ENCODE measurements around the gene TAS2R39.
"Not testable (repeated sequence)": the region's sequence is repeated elsewhere in the genome, so short reads cannot be mapped to it uniquely, and the experiment has no call there.

Gene TAS2R39

GRCh38 chr7:143183024-143183423, at the start of gene TAS2R39:
Gene TAS2R39, plus strand, starts transcription at chr7:143183419. Its CDS starts 0 bp downstream, at chr7:143183419.
- no peak for DNase-seq

DNA sequence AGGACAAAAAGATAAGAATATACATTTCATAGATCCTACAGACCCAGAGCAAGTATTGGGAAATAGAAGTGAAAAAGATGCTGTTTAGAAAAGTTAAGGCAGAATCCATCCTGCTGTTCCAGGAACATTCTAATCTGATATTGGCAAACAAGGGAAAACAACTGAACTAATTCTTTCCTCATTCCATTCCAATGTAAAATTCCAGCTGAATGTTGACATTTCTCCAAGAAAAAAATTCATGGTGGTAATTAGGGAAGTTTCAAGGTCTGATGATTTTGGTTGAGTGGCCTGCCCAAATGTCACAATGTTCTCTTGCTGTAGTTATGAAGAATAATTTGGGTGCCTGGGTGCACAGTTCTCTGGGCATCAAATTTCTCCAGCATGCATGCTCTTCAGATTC, 36.1 kb upstream of the TAS2R39 start:
- DNase-seq = no peak

DNA sequence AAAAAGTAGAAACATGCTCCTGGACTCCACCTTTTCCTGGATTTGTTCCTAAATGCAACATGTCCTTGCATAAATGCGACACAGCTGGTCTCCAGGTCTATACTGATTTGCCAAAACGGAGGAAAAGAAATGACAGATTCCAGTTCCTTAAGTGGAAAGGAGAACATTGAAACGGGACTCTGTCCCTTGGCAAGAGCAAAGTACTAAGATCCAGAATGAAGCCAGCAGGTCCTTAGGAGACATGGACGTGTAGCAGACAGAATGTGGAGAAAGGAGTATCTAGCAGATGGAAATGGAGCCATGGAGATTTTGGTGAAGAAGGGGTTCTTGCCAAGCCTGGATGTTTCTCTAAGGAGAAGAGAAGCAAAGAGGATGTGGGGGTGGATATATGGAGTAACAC, 35.2 kb upstream of the TAS2R39 start:
- DNase-seq = no peak

- DNase-seq = no peak
These were observed 34.6 kb upstream of the TAS2R39 start for GRCh38 chr7:143148651-143149050.

DNA sequence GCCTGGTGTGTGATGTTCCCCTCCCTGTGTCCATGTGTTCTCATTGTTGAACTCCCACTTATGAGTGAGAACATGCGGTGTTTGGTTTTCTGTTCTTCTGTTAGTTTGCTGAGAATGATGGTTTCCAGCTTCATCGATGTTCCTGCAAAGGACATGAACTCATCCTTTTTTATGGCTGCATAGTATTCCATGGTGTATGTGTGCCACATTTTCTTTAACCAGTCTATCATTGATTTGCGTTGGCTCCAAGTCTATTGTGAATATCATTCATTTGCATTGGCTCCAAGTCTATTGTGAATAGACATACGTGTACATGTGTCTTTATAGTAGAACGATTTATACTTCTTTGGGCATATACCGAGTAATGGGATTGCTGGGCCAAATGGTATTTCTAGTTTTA, 32.5 kb upstream of the TAS2R39 start:
- DNase-seq = not testable (repeated sequence)

- DNase-seq = not testable (repeated sequence)
These were observed 24.6 kb upstream of the TAS2R39 start for GRCh38 chr7:143158617-143159016.

DNA sequence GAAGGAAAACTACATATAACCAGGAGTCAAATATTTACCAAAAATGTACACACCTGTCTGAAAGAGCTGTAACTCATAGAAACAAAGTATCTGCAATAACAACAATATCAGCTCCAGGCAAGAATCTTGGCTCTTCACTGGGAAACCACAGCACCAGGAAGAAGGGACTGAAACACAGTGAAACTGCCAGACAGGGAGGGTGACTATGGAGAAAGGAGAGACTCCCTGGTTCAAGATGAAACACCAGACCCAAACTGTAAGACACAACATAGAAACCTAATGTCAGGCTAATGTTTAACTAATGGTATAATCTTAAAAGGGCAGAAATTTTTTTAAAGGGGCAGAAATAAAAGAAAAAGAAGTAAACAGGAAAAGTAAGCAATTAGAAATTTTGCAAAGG, 11.5 kb upstream of the TAS2R39 start:
- no peak for DNase-seq

DNA sequence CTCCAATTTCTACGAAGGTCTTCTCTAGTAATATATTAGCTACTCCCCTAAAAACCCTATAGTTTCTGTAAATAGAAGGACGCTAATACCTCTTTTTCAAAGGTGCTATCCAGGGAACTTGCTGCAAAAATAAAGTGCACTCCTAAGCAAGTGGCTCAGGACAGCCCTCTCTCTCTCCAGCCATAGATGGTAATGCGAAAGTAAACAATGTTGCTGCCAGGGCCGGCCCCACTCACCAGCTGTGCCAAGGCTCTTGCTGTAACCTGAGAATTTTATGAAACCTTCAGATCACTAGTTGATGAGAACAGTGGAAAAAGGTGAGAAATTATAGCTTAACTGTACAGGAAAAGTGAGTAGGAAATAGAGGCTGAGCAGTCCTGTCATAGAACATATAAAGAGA, 10.9 kb upstream of the TAS2R39 start:
- DNase-seq = no peak

DNA sequence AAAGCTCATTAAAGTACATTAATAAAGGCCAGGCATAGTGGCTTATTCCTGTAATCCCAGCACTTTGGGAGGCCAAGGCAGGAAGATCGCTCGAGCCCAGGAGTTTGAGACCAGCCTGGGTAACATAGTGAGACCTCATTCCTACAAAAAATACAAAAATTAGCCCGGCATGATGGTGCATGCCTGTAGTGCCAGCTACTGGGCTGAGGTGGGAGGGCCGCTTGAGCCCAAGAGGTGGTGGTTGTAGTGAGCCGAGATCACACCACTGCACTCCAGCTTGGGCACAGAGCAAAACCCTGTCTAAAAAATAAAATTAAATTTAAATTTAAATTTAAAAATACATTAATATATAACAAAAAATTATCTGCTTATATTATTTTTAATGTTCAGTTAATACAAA, 7.1 kb upstream of the TAS2R39 start:
- no peak for DNase-seq

DNA sequence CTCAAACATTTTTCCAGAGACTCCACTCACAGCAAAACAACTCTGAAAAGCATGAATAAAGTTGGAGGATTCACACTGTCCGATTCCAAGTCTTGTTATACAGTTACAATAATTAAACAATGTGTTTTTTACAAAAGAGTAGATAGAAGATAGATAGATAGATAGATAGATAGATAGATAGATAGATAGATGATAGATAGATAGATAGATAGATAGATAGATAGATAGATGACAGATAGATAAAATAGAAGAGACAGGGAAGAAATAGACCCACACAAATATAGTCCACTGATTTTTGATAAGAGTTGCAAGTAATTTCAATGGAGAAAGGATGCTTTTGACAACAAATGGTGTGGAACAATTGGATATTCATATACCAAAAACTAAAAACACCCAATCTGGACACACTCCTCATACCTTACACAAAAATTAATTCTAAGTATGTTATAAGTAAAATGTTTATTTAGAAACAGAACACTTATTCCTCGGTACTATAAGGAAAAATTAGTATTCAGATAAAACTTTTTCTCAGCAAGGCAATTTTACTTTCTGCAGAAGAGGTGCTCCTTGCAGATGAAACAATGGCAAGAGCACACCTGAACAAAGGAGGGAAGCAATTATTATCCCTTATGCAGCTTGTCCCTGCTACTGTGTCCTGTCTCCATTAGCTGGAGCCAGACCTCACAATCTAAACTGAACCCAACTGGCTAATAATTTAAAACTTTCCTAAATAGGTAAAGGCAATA, 5.7 kb upstream of the TAS2R39 start:
- DNase-seq = no peak

DNA sequence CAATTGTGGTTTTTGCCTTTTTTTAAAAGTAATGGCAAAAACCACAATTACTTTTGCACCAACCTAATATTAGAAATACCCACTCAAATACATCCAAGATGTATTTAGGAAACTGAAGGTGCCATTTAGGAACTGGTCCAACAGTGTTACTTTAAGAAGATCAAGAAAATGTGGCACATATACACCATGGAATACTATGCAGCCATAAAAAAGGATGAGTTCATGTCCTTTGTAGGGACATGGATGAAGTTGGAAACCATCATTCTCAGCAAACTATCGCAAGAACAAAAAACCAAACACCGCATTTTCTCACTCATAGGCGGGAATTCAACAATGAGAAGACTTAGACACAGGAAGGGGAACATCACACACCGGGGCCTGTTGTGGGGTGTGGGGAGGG, 2.4 kb upstream of the TAS2R39 start:
- DNase-seq = not testable (repeated sequence)

GRCh38 chr7:143181349-143181748, 1.9 kb upstream of the TAS2R39 start:
- DNase-seq = no peak

DNA sequence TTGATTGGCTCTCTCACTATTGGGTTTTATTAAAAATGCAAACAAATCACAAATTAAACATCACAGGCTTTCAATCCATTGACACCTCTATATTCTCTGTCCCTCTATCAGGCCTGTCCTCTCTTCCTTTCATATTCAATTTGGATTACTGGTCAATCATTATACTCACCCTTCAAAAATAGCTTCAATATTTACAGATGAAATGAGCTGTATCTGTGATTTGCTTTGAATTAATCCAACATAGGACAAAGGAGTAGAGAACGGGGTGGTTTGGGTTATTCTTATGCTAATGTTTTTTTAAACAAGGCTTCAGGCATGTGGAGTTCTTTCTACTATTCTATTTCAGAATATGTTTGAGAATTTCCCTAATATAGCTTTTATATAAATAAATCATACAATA, 2.3 kb downstream of the TAS2R39 start:
- no peak for DNase-seq

DNA sequence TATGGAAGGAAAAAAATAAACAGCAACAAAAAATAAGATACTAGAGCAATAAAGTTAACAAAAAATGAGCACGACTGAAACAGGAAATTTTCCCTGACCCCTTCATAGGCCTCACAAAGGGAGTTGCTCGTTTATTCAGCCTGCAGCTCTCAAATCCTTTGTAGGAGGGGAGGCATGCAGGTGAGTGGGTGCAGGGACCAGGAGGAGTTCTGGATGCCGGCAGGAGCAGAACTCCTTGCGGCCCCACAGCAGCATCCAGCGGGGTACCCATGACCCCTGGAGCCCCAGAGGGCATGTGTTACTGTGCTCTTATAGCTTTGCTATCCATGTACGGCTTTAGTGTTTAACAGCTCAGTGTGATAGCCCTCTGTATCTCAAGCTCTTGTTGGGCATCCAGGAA, 5.8 kb downstream of the TAS2R39 start:
- DNase-seq = no peak

GRCh38 chr7:143193880-143194279, 10.7 kb downstream of the TAS2R39 start:
- no peak for DNase-seq

DNA sequence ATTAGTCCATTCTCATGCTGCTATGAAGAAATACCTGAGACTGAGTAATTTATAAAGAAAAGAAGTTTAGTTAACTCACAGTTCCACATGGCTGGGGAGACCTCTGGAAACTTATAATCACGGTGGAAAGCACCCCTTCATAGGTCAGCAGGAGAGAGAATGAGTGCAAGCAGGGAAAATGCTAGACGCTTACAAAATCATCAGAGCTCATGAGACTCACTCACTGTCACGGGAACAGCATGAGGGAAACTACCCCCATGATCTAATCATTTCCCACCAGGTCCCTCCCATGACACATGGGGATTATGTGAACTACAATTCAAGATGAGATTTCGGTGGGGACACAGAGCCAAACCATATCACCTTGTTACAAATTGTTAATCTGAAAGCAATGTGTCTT, 15.8 kb downstream of the TAS2R39 start:
- DNase-seq = no peak

- no peak for DNase-seq
These were observed 18.9 kb downstream of the TAS2R39 start for GRCh38 chr7:143202161-143202560.

DNA sequence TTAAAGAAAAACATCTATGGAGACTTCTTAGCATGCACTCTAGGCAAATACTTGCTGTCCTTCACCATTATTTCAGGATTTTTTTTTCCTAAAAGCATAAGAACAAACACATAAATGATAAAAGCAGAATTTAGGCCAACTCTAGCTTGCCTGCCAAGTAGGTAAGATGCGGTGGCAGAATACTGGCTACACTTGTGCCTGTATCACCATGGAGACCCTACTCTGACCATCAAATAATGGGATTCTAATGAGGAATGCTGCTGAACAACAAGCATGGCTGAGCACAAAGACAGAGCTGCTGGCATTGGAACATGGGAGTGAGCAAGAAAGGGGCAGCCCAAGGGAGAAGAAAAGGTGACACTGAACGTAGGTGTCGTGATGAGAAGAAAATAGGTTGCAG, 20.2 kb downstream of the TAS2R39 start:
- DNase-seq = no peak

DNA sequence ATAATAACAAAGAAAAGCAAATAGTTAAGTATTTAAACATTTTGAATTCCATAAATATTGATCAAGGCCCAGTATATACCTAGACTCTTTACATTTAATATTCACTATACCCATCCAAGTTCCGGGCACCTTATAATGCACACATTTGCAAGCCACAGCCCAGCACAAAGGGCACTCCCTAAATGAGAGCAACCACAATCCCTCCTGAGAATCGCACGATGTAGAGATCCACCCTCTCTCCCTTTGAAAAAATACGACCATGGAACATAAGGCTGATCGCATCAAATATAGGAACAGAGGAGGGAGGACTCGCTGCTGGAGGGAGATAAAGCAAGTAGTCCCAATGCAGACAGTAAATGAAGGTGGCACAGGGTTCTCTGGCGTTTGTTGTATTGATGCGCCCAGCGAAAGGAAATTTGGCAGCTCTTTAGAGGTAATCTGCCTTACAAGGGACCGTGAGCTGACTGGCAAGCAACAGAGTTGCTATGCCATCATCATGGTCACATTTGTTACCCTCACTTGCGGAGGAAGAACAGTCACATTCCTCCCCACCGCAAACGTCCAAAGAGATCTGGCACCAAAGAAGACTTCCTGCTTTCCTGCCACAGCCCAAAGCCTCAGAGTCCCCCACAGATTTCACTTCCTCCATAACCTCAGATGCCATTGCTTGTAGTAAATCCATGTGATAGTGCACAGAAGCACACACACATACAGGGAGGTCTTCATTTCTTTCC, 22.5 kb downstream of the TAS2R39 start:
- no peak for DNase-seq

DNA sequence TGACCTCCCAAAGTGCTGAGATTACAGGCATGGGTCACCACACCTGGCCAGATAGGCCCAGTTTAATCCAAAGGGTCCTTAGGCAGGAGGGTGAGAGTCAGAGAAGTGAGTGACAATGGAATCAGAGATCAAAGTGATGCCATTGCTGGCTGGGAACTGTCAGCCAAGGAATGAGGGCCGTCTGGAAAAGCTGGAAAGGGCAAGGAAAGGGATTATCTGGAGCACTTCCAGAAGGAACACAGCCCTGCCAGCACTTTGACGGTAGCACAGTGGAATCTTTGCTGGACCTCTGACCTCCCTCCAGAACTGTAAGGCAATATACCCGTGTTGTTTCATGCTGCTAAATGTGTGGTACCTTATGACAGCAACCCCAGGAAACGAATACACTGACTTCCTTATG, 27.3 kb downstream of the TAS2R39 start:
- DNase-seq = no peak

DNA sequence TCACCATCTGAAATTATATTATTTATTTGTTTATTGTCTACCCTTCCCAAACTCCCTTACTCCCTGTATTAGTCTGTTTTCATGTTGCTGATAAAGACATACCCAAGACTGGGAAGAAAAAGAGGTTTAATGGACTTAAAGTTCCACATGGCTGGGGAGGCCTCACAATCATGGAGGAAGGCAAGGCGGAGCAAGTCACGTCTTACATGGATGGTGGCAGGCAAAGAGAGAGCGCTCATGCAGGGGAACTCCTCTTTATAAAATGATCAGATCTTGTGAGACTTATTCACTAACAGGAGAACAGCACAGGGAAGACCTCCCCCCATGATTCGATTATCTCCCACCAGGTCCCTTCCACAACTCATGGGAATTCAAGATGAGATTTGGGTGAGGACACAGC, 30.3 kb downstream of the TAS2R39 start:
- not testable (repeated sequence) for DNase-seq

DNA sequence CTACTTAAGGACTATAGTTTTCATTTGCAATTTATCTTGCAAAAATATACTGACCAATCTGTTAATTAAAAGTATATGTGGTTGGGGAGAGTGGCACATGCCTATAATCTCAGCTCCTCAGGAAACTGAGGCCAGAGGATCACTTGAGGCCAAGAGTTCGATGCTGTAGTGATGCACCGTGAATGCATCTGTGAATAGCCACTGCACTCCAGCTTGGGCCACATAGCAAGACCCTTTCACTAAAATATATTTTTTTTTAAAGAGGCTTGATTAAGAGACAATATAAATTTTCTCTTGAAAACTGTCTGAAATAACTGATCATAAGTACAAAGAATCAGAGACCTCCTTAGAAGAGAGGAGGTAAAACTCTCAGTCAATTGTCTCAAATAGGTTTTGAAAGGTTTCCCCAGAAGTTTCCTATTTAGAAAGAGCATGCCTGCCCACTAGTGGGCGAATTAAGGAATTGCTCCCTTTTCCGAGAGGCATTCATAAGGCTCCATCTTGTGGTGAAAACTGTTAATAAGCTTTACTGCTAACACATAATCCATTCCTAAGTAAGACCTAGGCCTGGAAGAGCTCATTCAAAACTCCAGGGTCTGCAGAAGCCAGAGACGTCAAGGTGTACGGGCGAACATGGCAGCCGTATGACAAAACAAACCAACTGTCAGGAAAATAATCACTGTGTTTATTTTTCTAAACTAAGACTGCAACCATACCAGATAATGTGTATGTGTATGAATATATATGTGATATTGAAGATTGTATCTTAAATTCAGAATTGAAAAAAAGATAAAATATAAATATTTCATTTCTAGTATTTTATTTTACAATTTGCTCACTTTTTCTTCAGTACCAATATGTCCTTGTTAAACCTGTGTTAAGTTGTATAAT, 31.8 kb downstream of the TAS2R39 start:
- peak; percentile 37 to 43 for DNase-seq

DNA sequence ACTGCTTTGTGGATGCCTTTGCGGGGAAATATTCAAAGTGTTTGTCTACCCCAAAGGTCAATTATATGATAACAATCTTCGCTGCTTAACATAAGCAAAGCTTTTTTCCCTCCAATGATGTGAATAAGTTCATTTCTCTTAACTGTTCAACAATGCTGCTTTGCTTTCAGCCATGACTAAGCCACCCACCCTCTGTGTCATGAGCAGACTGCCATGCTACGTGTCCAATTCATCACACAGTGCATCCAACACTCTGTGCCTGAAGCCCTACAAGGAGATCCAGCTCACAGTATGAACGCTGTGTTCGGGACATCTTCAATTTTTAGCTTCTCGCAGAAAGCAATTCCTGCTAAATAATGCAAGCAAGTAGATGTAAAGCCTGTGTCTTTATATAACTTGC, 32.9 kb downstream of the TAS2R39 start:
- no peak for DNase-seq

DNA sequence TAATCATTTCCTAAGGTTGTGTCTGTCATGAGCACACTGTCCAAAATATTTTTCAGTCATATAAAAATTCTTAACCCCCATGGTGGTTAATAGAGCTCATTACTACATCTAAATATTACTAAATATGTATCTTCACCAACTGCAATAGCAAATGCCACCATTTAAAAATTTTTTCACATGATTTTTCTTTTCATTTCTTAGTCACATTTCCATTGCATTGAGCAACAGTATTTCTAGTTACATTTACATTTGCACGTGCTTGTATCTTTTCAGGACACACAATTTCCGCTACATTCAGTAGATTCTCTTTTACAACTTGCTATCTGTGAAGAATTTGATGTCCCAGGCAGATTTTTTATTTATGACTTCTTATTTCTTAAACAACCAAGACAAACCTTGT, 33.5 kb downstream of the TAS2R39 start:
- no peak for DNase-seq
